Hematopoietic multipotent progenitor cell treated with erythropoietin and hydrocortisone succinate and interleukin-3 and kit ligand, for 17 days (in vitro differentiated cells): ENCODE results near the gene CCDC90B.
"Not testable (repeated sequence)": the region's sequence is repeated elsewhere in the genome, so short reads cannot be mapped to it uniquely, and the experiment has no call there.

ENCODE experiments used
- DNase-seq: peaks from one replicate; pipeline ENCODE4 v3.0.0-alpha.2; 2015; ENCODE audit warnings: low spot score

CCDC90B gene

DNA sequence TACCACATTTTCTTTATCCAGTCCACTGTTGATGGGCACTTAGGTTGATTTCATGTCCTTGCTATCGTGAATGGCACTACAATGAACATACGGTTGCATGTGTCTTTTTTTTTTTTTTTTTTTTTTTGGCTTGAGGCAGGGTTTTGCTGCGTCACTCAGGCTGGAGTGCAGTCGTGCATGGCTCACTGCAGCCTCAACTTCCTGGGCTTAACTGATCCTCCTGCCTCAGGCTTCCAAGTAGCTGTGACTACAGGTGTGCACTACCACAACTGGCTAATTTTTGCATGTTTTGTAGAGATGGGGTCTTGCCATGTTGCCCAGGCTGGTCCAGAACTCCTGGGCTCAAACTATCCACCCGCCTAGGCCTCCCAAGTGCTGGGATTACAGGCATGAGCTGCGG lies 1.5 kb upstream of the CCDC90B start:
- DNase-seq = peak; percentile 38

DNA sequence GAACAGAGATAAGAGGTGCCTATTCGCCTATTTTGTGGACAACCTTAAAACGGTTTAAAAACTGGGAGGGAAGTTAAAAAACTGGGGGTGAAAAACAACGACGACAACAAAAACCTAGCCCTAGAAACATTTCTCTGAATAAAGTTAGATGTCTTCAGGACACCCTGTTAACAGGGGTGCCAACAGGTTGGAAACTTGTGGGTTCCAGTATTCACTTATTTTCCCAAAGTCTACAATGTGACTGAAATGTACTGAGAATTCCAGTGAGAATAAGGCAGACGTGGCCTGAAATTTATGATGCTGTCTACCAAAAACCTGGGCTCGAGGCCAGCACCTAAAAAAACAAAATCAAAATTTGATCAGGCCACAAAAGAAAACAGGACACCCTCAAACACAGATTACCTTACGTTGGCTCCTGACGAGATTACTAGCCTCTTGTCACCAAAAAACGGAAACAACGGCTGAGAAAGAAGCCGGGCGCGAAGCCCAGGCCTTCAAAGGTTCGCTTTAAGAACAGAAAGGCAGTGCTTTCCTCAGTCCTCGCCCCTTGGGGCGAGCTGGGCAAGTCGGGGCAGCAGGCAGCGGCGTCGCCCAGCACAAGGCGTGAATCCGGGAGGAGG lies 906 bp downstream of the CCDC90B start:
- DNase-seq = peak; percentile 46

DNA sequence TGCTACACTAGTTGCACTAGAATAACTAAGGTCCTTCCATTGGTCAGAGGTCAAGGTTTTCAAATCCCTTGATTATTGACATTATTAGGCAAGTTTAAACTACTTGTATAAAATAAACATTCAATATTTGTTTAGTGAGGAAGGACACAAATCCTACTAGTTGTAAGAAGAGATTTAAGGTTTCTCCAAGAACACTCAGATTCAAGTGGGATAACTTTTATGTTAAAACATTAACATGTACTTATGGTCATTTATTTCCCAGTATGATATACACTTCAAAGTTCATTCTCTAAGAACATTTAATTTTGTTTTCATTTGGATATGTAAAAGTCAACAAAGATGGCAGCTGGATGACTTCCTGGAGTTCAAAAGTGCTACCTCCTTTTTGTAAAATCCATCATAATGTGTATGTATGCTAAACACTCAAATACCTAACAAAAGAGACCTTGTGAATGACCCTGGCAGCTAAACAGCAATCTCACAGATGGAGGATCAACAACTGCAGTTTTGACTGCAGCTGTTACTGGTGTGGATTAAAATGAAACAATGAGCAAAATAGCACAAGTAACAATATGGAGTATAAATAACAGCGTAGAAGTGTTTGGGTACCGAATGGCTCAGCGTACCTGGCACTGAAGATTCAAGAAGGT lies 1.5 kb downstream of the CCDC90B start:
- no peak for DNase-seq

DNA sequence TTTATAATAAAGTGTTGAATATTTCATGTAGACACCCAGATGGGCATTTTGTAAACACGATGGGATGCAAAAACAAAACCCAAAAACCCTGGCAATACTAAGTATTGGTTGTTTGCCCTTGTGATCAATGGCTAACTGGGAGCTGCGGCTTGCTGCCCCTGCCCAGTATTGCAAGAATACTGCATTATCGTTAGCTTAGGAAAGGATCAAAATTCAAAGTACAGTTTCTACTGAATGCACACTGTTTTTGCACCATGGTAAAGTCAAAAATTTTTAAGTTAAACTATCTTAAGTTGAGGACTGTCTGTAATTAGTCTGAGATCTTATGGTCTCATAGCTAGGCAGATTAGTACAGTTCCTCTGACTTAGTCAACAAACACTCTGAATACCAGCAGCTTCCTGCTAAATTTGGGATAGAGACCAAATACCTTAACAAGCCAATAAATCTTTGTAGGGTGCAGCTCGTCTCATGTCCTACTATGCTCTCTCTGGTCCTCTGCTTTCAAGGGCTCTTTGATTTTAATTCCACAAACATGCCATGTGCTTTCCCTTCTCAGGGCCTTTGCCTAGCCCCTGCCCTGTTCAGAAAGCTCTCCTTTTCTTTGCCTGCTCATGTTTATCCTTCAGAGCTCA lies 4.0 kb downstream of the CCDC90B start:
- DNase-seq = no peak

DNA sequence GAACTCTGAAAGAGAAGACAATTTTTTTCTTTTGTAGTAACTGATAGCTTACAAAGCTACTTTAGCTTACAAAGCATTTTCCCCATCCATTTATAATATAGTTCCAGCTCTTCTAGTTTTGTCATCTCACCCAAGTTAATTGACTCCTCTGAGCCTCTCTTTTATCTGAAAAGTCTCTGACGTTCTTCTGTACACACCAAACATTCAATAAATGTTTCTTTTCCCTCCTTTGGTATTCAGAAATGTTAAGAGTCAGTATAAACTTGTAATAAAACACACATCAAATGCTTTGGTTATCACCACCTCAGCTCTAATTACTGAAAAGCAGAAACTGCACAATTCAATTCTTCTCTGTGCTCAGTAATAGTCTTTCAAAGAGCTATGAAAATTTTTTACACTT lies 5.9 kb downstream of the CCDC90B start:
- no peak for DNase-seq

DNA sequence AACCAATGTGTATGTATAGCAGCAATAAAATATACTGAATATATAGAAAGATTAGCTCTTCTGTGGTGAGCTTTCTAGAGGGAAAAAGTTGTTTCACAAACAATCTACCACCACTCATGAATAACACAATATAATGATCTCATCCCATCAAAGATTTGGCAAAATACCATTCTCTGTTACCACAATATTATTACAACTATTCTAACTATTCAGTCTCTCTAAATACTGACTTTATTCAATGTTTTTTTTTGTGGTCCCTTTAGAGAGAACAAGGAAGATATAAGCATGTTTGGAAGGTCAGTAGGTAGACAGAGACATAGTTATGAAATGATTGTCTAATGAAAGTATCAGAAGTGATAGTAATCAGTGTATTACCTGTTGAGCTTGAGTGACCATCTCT lies 7.8 kb downstream of the CCDC90B start:
- DNase-seq = no peak

DNA sequence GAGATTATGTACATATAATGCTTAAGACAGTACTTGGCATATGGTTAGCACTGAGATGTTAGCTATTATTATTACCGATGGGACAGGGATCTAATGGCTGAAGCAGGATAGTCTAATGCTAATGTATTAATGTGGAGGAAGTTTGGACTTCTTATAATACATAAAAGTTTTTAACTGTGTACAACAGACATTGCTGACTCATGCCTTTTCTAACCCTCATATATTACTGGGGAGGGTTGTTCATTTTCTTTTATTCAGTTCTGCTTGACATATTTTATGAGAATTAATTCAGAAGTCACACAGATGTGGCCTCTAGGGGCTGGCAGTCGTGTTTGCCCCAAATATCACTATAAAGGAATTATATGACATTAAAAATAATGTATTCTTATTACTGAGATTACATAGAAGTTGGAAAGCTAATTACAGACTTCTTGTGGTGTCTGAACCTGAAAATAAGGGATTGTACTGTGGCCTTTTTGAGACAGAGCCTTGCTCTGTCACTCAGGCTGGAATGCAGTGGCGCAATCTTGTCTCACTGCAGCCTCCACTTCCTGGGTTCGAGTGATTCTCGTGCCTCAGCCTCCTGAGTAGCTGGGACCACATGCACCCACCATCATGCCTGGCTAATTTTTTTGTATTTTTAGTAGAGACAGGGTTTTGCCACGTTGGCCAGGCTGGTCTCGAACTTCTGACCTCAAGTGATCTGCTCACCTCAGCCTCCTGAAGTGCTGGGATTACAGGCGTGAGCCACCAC lies 10.1 kb downstream of the CCDC90B start:
- DNase-seq = no peak

DNA sequence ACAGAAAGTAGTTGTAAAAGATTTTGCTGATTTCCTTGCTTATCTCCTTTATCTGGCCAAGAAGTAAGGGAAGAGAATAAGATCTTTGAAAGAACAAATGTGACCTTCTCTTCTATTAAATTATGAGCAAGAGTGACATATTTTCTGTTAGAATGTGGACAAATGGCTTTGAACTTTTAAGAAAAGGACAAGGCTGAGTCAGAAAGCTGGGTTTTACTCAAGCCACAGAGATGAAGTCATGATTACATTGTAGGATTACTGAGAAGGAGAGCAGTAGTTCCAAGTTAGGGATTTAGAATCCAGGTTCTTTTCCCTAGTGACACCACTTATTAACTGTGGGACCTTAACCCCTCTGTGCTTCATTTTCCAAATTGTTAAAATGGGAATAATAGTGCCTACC lies 13.5 kb downstream of the CCDC90B start:
- no peak for DNase-seq

DNA sequence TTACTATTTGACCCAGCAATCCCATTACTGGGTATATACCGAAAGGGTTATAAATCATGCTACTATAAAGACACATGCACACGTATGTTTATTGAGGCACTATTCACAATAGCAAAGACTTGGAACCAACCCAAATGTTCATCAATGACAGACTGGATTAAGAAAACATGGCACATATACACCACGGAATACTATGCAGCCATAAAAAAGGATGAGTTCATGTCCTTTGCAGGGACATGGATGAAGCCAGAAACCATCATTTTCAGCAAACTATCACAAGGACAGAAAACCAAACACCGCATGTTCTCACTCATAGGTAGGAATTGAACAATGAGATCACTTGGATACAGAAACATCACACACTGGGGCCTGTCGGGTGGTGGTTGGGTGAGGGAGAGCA lies 14.4 kb downstream of the CCDC90B start:
- not testable (repeated sequence) for DNase-seq

DNA sequence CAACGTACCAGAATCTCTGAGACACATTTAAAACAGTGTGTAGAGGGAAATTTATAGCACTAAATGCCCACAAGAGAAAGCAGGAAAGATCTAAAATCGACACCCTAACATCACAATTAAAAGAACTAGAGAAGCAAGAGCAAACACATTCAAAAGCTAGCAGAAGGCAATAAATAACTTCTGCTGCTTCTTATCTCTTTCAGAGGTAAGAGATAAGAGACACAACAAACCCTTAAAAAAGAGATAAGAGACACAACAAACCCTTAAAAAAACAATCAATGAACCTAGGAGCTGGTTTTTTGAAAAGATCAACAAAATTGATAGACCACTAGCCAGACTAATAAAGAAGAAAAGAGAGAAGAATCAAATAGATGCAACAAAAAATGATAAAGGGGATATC lies 17.1 kb downstream of the CCDC90B start:
- not testable (repeated sequence) for DNase-seq

DNA sequence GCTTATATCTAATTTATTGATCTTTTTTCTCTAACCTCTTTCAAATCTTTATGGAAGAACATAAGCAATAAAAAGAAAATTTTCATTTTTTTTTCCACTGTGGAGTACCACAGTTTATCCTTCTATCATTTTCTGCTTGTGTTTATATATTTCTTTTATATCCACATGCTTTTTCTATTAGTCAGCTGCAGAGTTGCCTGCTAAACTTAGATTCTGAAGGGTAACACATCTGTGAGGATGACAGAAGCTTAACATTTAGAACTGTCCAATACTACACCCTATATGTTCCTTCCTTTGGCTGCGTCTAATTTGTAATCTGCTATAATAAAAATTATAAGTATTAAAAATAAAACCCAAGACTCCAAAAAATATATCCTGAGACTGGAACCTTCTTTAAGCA lies 20.8 kb downstream of the CCDC90B start:
- DNase-seq = no peak

DNA sequence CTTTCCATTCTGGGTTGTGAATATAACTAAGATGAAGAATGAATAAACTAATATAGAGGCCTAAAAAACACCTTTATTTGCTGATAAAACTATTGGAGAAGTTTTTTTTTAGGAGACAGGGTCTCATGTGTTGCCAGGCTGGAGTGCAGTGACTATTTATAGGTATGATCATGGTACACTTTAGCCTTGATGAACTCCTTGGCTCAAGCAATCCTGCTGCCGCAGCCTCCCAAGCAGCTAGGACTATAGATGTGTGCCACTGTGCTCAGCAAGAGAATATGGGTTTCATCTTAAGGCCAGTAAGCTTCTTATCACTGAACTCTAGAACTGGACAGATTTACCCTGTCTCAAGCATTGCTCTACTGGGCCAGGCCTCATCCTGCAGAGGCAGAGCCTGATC lies 26.6 kb downstream of the CCDC90B start:
- DNase-seq = no peak

DNA sequence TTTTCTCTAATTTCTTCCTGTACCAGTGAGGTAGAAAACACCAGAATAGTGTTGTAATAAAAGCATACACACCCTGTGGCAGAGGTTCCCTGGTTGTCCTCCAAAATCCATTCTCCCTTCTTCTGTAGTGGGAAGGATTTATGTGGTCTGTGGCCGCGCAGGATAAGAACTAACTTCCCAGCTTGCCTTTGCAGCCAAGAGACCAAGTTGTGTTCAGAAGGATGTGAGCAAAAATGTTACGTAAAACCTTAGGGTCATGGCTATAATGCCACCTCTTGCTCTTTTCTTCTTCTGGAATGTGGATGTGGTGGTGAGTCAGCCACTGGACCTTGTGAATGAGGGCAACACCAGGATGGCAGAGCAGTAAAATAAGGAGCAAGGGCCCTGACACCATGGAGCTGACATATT lies 28.4 kb downstream of the CCDC90B start:
- DNase-seq = no peak

DNA sequence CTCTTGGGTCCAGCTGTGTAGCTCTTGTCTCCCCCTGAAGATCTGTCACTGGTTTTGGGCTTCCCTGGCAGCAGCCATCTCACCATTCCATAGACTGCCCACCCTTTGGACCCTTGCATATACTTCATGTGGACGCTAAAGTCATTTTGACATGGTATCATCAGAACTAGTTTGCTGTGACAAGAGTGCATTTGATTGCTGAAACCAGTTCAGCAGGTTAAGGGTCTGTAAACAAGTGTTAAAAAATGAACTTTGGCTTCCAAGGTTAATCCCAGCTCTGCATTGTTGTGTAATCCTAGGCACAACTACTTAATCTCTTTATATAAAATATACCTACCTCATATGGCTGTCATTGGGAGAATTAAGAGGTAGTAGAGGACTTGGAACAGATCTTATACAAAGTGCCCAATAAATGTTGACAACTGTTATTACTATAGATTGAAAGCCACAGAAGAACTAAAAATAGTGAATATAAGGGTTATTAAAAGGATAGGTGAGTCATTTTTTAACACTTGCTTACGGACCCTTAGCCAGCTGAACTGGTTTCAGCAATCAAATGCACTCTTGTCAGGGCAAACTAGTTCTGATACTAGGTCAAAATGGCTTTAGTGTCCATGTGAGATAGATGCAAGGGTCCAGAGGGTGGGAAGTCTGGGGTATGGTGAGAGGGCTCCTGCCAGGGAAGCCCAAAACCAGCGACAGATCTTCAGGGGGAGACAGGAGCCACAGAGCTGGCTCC lies 29.4 kb downstream of the CCDC90B start:
- no peak for DNase-seq

DNA sequence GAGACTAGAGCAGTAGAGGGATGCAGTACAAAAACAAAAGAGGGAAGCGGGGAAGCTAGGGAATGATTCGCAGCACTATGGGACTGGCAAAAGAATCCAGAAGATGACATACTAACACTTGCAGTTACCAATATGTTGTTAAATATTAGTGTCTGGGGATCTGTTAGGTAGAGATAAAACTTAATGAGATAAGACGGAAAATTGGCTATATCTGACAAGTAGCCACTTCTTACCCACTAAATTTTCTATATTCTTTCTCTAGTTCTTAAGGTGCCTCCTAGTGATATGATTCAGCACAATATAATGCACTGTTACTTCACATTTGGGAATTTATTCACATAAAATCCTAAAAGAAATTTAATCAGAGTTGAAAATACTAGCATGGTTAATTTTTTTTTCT lies 30.8 kb downstream of the CCDC90B start:
- DNase-seq = no peak

DNA sequence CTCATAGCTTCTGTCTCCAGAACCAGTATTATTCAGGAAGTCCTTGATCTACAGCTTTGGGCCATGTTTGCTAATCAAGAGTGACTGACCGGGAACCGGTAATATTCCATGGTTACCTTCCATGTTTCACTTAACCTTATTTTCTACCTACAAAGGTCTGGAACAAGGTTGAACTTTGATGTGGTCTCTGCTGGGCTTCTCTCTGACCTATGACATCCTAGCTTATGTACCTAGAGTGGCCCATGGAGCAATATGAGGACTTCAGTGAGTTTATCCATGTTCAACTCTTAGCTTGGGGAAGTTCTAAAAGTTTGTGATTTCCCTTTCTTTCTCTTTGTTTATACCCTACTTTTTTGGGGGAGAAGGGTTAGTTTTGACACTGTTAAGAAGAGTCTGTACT lies 33.2 kb downstream of the CCDC90B start:
- no peak for DNase-seq

DNA sequence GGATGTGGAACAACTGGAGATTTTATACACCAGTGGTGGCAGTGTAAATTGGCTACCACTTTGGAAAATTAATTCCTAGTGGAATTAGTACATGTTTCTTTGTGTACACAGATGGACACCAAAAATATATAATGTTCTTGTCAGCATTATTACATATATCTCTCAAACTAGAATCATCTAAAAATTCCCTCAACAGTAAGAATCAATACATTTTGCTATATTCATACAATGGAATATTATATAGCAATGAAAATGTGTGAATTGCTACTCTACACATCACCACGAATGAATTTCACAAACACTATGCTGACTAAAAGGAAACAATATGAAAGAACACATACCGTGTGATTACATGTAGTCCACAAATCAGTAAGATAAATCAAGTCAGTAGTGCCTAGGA lies 33.9 kb downstream of the CCDC90B start:
- DNase-seq = no peak

DNA sequence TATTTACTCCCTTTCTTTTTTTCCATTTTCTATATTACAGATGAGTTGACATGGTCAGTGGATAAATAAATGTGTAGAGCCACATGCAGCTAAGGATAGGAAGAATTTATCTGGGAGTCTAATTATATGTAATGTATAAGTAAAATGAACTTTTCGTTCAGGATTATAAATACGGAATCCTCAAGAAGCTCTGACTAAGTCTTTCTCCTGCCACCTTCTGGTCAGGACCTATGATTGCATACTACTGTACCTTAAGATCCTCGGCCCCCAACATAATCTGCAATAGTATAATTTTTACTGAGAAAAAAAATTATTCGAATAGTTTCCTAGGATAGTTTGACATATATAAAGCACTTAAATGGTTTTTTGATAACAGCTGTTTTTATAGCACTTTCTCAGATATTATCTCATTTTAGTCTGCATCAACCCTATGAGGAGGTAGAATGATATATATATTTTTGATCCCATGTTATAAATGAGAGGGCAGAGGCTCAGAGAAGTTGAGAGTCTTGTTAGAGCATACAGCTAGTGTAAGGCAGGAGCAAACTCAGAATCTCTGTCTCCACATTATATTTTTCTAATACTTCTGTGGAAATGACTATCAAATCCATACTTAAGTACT lies 36.1 kb downstream of the CCDC90B start:
- peak; percentile 60 for DNase-seq

DNA sequence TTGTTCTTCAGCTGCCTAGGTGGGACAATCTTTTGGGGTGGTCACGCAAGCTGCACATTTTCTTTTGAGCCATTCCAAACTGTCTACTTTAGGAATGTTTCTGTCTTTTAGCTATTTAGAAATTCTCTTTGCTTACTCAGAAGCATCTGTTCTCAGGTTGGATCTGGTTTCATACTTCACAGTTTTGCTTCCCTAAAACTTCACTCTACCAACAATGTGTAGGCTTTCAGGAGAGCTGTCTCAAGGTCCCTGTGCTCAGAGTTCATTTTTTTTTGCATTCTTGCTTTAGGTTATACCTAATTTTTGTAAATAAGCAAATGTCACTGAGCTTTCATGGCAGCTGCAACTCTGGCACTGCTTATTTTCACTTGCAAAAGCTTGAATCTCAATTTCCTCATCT lies 36.7 kb downstream of the CCDC90B start:
- no peak for DNase-seq

DNA sequence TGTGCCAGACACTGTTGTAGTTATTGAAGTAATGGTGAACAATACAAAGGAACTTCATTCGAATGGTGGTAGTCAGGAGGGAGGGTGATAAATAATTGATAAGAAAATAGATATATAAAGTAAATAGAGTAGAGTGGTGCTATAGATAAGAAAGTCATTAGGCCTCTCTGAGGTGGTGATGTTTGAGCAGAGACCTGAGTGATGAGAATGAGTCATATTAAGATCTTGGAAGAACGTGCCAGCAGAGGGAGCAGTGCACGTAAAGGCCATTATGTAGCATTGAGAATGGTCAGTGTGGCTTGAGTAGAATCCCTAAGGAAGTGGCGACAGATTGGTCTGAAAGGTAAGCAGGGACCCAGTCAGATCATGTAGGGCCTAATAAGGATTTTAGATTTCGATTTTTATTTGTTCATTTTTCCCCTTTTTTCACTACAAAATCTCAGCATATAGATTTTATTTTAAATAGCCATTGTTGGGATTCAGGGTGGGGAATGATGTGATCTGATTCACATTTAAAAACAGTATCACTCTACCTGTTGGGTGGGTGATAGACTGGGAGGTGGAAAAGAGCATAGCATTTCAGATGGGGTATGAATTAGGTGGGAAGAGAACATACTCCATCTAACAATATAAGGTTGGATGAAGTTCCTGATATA lies 44.7 kb downstream of the CCDC90B start:
- DNase-seq = peak; percentile 64

DNA sequence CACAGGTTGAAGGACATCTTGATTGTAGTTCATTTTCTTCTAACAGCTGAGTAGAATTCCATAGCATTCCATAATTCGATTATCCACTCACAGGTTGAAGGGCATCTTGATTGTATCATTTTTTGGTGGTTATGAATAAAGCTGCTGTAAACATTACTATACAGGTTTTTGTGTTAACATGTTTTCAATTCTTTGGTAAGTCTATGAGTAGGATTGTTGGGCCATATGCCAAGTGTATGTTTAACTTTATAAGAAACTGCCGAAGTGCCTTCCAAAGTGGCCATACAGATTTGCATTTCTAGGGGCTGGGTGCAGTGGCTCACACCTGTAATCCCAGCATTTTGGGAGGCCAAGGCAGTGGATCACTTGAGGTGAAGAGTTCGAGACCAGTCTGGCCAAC lies 48.1 kb downstream of the CCDC90B start:
- DNase-seq = no peak
